MCF 10A (cell line): Measurements from ENCODE around the gene HMG20A. TPM values are rescaled to one million over a fixed set of nuclear protein-coding genes. Genes with fewer than 3 reads are reported as not detected.

ENCODE experiments used
- BruUV-seq: library from RNA; stranded (reverse); fragments of 400-500 nt; replicated peaks from 2 replicates; lab custom pipeline; 2021; lab: Mats Ljungman, UMichigan
- CTCF ChIA-PET: fragments of 300-600 bp; sonication (Branson Sonifier 250); formaldehyde crosslinking; extraction: SDS; loops from one replicate; lab custom pipeline; 2021; ENCODE audit warnings: antibody characterized with exemption, inconsistent platforms; lab: Yijun Ruan, JAX
- POLR2A ChIA-PET: fragments of 300-600, 350-650 bp; sonication (Branson Sonifier 250); formaldehyde crosslinking; extraction: SDS; loops from one replicate; lab custom pipeline; 2020; ENCODE audit warnings: antibody characterized with exemption, inconsistent platforms; lab: Yijun Ruan, JAX
- DNase-seq: peaks from one replicate; pipeline ENCODE4 v3.0.0-alpha.2; 2018; ENCODE audit not compliant: unreplicated experiment
- H3K27ac Mint-ChIP-seq: one replicate; pipeline ENCODE4 v1.8.0; 2022; ENCODE audit warnings: mild to moderate bottlenecking, low read depth, mixed read lengths; ENCODE audit not compliant: unreplicated experiment
- H3K27me3 Mint-ChIP-seq: one replicate; pipeline ENCODE4 v1.8.0; 2022; ENCODE audit warnings: mixed read lengths; ENCODE audit not compliant: insufficient read depth, unreplicated experiment
- H3K36me3 Mint-ChIP-seq: one replicate; pipeline ENCODE4 v1.8.0; 2022; ENCODE audit warnings: mild to moderate bottlenecking, moderate library complexity, mixed read lengths; ENCODE audit not compliant: insufficient read depth, unreplicated experiment
- H3K4me1 Mint-ChIP-seq: one replicate; pipeline ENCODE4 v1.8.0; 2022; ENCODE audit warnings: mixed read lengths; ENCODE audit not compliant: insufficient read depth, unreplicated experiment
- H3K4me3 Mint-ChIP-seq: one replicate; pipeline ENCODE4 v1.8.0; 2022; ENCODE audit warnings: mild to moderate bottlenecking, moderate library complexity, mixed read lengths; ENCODE audit not compliant: unreplicated experiment
- H3K9me3 Mint-ChIP-seq: one replicate; pipeline ENCODE4 v1.8.0; 2022; ENCODE audit warnings: mixed read lengths; ENCODE audit not compliant: unreplicated experiment
- CTCF ChIP-seq: fragments of 200-600 bp; IDR thresholded peaks from one replicate; pipeline ENCODE4 v1.8.0; 2022; ENCODE audit warnings: antibody characterized with exemption, mild to moderate bottlenecking; ENCODE audit not compliant: unreplicated experiment
- intact Hi-C: fragments of 100-400 bp; cut with micrococcal nuclease; formaldehyde crosslinking; loops from 2 replicates; pipeline ENCODE4 v1.14.1; 2022
- total RNA-seq: library from RNA; stranded (reverse); gene quantifications from 2 replicates; pipeline ENCODE4 v1.2.3, GENCODE V29; 2022

The HMG20A gene
- total RNA-seq, 1 experiment from 2014 or later: 39.7 TPM

- H3K9me3 Mint-ChIP-seq: no peaks in the 10 kb centered on the region
- no peak for TF ChIP-seq CTCF
- DNase-seq: no peak
- CTCF ChIA-PET: interaction anchor here (0.7 to 1.2 kb wide), 2 partner anchors 25 to 417 kb away, joined by 4 to 7 read pairs; no protein-coding TSS in a partner anchor
- no peaks in the 10 kb centered on the region for H3K36me3 Mint-ChIP-seq
- no peak overlapping the region for H3K27ac Mint-ChIP-seq
- H3K4me3 Mint-ChIP-seq: no peak overlapping the region
- H3K4me1 Mint-ChIP-seq: no peaks in the 10 kb centered on the region
- intact Hi-C loops: no loop called here
- no peaks in the 10 kb centered on the region for H3K27me3 Mint-ChIP-seq
- POLR2A ChIA-PET: no interaction called here
- no TSS peak for BruUV-seq
These were observed 104.7 kb downstream of the HMG20A start for GRCh38 chr15:77525400-77525811.

GRCh38 chr15:77525907-77526594, 105.4 kb downstream of the HMG20A start:
- H3K27me3 Mint-ChIP-seq: no peaks in the 10 kb centered on the region
- no peaks in the 10 kb centered on the region for H3K4me1 Mint-ChIP-seq
- intact Hi-C loops: no loop called here
- CTCF ChIA-PET: interaction anchor here (0.7 to 1.2 kb wide), 3 partner anchors 17 to 417 kb away, joined by 4 to 7 read pairs (median 5); no protein-coding TSS in a partner anchor
- no TSS peak for BruUV-seq
- POLR2A ChIA-PET: interaction anchor here (0.6 kb wide), 1 partner anchor 31 kb away, joined by 3 read pairs; no protein-coding TSS in a partner anchor
- H3K4me3 Mint-ChIP-seq: no peak overlapping the region
- no peak for DNase-seq
- TF ChIP-seq CTCF: no peak
- H3K9me3 Mint-ChIP-seq: no peaks in the 10 kb centered on the region
- H3K27ac Mint-ChIP-seq: no peak overlapping the region
- no peaks in the 10 kb centered on the region for H3K36me3 Mint-ChIP-seq

GRCh38 chr15:77526595-77527163, 106.0 kb downstream of the HMG20A start:
- DNase-seq: no peak
- no peaks in the 10 kb centered on the region for H3K36me3 Mint-ChIP-seq
- no TSS peak for BruUV-seq
- ChIA-PET CTCF (interaction anchor here (0.7 to 1.2 kb wide), 3 partner anchors 17 to 418 kb away, joined by 3 to 7 read pairs (median 5); no protein-coding TSS in a partner anchor), POLR2A (interaction anchor here (0.6 kb wide), 1 partner anchor 32 kb away, joined by 3 read pairs; no protein-coding TSS in a partner anchor)
- intact Hi-C loops: no loop called here
- no peaks in the 10 kb centered on the region for H3K27me3 Mint-ChIP-seq
- H3K27ac Mint-ChIP-seq: no peak overlapping the region
- H3K4me3 Mint-ChIP-seq: no peak overlapping the region
- H3K9me3 Mint-ChIP-seq: no peaks in the 10 kb centered on the region
- H3K4me1 Mint-ChIP-seq: no peaks in the 10 kb centered on the region
- no peak for TF ChIP-seq CTCF

- no peak for DNase-seq
- H3K27me3 Mint-ChIP-seq: no peaks in the 10 kb centered on the region
- BruUV-seq: no TSS peak
- ChIA-PET CTCF (interaction anchor here (0.7 to 2.6 kb wide), 3 partner anchors 16 to 345 kb away, joined by 3 to 13 read pairs (median 5); no protein-coding TSS in a partner anchor), POLR2A (no interaction called here)
- TF ChIP-seq CTCF: no peak
- no peaks in the 10 kb centered on the region for H3K9me3 Mint-ChIP-seq
- no peak overlapping the region for H3K27ac Mint-ChIP-seq
- H3K4me3 Mint-ChIP-seq: no peak overlapping the region
- no peaks in the 10 kb centered on the region for H3K4me1 Mint-ChIP-seq
- H3K36me3 Mint-ChIP-seq: no peaks in the 10 kb centered on the region
- intact Hi-C loops: no loop called here
These were observed 106.6 kb downstream of the HMG20A start for GRCh38 chr15:77527164-77527778.
